HG03558 (cell line): Measurements from ENCODE around the gene BSG.

Source experiments
- ATAC-seq: cut with Tn5 transposase; IDR thresholded peaks from one replicate; pipeline ENCODE4 v1.9.1; 2021; ENCODE audit warnings: moderate number of reproducible peaks; ENCODE audit not compliant: unreplicated experiment; ENCODE audit errors: extremely low read depth

BSG gene

DNA sequence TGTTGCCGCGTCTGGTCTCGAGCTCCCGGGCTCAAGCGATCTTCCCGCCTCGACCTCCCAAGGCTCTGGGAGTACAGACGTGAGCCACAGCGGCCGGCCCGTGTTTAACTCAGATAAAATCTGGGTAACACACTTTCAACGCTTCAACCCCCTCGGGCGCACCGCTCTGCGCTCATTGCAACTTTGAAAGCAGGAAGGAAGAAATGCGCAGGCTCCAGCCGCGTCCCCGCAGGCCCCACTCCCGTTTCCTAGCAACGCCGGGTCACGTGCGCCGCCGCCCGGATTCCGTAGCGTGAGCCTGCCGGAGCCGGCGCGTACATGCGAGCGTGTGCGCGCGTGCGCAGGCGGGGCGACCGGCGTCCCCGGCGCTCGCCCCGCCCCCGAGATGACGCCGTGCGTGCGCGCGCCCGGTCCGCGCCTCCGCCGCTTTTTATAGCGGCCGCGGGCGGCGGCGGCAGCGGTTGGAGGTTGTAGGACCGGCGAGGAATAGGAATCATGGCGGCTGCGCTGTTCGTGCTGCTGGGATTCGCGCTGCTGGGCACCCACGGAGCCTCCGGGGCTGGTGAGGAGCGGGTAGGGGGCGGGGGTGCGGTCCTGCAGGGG, at the start of gene BSG:
BSG (plus strand) TSS at position 457 of the 603 bp plus-strand sequence; CDS start at position 496, 39 bp downstream.
- peak; percentile 59 for ATAC-seq

DNA sequence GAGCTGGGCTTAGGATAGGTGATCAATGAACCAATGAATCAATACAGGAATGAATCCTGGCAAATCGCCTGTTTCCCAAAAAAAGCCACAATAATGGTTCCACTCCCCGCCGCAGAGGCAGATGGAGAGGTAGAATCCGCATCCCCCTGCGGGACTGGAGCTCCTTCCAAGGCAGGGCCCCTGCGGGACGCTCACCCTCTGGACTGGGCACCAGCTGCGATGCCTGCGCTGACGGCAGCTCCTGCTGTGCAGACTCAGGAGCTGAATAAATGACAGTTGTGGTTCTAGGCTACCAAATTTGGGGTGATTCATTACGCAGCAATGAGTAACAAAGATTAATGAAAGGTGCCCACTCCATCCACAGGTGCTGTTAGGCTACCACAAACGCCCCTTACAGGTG, 49.7 kb upstream of the BSG start:
- no peak for ATAC-seq

DNA sequence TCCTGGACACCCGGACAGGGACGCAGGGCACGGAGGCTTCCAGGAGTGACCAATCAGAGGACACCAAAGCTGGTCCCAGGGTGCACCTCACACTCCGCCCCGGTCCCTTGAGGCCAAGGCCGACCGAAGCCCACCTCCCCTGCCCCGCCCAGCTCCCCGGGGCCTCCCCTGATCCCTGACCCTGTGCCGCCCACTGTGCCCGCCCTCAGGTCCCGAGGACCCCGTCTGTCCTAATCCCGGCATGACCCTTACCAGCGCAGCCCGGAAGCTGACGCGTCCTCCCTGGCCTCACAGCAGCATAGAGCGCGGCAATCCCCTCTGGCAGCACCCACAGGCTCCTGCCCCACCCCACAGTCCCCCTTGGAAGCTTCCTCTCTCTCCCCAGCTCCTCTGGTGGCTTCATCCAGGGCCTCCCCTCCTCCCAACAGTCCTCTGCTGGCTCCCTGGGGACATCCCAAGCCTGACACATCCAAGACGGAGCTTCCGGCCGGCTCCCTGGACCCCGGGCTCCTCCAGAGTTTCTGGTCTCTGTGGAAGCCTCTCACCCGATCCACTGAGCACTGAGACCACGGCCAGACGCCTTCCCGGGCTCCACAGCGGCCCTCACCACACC, 48.2 kb upstream of the BSG start:
- no peak for ATAC-seq

DNA sequence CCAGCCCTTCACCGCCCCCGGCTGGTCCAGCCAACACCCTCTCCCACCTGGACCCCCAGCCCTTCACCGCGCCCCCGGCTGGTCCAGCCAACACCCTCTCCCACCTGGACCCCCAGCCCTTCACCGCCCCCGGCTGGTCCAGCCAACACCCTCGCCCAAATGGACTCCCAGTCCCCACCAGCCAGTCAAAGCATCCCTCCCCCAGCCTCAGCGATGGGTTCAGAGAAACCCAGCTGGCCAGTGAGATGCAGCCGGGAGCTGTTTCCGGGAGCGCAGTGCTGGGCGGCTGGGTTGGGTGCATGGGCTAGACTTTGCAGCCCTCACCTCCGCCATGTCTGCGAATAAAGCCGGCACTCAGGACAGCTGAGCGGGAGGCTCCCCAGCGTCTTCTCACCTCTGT, 47.4 kb upstream of the BSG start:
- ATAC-seq, result no peak

DNA sequence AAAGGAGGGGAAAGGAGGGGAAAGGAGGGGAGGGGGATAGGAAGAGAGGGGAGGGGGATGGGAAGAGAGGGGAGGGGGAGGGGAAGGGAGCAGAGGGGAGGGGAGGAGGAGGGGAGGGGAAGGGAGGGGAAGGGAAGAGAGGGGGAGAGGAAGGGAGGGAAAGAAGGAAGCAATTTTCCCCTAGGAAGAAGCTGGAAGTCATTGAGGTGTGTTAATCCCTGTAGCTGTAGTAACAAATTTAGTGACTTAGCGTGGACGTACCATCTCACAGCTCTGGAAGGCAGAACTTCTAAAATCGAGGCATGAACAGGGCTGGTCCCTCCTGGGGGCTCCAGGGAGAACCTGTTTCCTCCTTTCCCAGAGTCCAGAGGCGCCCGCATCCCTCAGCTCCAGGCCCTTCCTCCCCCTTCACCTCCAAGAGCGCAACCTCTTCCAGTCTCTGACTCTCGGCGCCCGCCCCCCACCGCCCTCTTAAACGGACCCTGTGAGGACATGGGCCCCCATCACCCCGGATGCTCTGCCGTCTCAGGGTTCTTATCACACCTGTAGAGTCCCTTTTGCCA, 46.5 kb upstream of the BSG start:
- no peak for ATAC-seq

DNA sequence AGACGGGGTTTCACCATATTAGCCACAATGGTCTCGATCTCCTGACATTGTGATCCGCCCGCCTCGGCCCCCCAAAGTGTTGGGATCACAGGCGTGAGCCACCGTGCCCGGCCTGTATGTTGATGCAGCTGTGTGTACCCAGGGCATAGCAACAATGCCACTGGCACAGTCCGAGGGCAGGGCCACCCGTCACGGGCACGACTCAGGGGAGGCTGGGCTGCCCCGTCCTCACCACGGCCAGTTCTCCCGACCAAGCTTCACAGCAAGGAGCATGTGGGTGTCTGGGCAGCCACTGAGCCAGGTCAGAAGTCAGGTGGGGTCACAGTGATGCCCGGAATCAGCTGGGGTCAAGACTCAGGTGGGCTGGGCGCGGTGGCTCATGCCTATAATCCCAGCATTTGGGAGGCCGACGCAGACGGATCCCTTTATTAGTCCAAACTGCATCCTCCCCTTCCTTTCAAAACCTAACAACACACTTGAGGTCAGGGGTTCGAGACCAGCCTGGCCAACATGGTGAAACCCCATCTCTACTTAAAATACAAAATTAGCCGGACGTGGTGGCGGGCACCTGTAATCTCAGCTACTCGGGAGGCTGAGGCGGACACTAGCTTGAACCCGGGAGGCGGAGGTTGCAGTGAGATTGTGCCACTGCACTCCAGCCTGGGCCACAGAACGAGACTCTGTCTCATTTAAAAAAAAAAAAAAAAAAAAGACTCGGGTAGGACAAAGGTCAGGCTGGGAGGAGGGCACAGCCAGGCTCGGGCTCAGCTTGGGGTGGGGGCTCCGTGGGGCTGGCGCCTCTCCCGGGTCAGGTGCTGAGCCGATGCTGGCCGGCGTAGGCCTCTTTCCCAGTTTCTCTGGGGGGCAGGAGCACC, 42.0 kb upstream of the BSG start:
- no peak for ATAC-seq

DNA sequence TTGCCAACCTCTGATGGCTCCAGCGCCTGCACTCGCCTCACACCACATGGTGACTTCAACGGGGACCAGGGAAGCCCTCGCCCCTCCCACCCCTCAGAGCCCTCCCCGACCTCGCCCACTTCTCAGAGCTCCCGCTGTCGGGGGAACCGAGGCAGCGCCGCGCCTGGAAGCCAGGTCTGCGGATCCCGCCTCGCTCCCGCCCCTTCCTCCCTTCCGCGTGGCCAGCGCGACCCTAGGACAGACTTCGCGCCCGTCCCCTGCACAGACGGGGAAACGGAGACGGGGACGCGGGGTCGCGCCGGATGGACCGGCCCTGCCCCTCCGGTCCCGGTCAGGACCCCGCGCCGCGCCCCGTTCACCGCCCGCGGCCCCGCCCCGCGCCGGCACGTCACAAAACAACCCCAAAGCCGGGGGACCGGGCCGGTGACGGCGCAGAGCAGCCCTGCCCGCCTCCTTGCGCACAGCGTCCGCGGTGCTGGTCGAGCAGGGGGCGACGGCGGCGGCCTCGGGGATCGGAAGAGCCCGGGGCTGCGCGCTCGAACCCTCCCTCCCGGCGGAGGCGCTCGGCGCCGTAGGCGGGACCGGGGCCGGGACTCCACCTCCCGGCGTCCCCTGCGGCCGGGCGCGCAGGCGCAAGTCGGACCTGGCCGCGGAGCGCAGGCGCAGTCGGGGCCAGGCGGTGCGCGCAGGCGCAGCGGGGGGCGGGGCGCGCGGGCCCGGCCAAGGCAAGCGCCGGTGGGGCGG, 41.2 kb upstream of the BSG start:
- ATAC-seq, result peak; percentile 32

DNA sequence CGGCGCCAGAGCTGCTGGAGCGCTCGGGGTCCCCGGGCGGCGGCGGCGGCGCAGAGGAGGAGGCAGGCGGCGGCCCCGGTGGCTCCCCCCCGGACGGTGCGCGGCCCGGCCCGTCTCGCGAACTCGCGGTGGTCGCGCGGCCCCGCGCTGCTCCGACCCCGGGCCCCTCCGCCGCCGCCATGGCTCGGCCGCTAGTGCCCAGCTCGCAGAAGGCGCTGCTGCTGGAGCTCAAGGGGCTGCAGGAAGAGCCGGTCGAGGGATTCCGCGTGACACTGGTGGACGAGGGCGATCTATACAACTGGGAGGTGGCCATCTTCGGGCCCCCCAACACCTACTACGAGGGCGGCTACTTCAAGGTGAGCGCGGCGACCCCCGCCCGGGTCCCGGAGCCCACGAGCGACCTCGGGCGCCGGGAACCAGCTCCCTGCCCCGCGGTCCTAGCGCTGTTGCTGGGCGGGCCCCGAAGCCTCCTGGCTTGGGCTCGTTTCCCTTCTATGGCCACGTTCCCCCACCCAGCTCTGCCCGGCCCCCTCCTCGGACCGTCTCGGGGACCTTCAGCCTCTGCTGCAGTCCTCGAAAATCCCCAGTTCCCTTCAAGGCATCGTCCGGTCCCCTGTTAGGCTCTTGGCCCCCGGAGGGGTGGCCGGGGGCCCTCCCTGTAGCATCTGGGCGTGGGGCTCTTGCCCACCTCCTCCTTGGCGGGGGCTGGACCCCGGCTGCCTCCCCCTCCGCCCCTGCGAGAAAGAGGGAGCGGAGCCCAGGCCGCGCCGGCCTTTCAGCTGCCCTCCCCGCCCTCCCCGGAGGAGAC, 40.4 kb upstream of the BSG start, which contains the start of gene CDC34:
CDC34 (plus strand) TSS at position 8 of the 808 bp plus-strand sequence; CDS start at position 180, 172 bp downstream.
- ATAC-seq, result peak; percentile 18

DNA sequence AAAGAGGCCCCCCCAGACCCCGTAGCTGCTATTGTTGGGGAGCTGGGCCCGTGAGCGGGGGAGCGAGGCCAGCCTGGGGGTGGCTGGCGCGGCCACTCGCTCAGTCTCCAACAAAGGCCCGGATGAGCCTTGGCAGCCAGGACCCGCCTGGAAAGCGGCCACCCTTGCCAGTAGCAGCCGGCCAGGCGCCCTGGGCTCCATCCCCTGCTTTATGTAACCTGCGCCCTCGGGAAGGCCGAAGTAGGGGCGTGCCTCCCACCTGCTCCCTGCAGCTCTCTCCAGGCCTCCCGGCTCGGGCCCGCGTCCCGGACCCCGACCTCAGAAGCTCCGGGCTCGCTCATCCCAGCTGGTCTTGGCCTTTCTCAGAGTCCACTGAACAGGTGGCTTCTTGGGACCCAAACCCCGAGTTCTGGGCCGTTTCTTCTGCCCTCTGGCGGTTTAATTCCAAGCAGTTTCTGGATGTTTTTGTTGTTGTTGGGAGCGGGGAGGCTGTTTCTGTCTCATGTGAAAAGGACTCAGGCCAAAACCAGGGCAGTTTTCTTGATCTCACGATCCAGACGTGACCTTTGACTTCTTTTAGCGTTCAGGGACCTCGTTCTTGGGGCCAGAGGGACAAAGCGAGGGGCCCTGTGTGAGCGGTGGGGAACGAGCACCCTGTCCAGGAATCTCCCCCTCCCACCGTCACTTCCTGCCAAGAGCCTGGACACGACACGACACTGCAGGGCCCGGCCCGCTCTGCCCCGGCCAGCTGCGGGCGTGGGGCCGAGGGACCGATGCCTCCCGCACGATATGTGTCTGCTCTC, 39.6 kb upstream of the BSG start:
- ATAC-seq, result no peak

DNA sequence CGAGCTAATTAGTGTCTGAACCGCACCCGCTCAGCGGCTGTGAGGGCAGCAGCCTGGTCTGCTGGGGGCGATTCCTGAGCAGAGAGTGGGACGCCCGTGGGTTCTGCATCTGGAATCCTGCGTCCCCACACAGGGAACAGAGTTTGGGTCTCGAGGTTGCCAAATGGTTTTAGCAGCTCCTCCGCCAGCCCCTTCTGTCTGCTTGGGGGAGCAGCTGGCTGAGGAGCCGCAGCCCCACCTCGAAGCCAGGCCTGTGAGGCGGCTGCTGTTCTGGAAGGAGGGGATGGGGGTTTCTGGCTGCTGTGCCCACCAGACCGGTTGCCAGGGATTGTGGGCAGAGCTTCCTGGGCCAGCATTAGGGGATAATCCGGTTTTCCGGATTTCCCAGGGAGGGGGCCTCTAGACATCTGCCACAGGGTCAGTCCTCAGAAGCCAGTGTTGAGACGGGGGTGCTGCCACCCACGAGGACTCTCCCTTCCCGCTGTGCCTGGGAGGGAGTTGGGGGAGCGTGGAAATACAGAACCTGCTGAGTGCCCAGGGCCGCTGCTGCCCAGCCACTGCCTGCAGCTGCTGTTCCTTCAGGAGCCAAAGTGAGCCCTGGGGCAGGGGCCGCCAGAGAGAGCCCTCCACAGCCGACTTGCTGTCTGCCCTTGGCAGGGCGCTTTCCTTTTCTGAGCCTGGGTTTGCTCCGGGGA, 38.9 kb upstream of the BSG start:
- ATAC-seq, result no peak

DNA sequence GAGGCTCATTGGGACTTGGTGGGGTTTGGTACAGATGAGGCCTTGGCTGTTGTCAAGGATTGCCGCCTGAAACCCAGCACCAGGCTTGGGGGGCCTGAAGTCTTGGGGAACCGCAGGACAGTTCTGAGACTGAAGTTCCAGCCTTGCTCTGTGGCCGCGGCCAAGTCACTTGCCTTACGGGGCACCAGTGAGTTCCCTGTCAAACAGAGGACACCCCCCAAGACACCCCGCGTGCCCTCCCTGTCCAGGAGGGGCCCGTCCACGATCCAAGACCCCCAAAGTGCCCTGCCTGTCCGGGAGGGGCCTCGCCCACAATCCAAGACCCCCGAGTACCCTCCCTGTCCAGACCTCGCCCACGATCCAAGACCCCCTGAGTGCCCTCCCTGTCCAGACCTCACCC, 38.3 kb upstream of the BSG start:
- ATAC-seq, result no peak

DNA sequence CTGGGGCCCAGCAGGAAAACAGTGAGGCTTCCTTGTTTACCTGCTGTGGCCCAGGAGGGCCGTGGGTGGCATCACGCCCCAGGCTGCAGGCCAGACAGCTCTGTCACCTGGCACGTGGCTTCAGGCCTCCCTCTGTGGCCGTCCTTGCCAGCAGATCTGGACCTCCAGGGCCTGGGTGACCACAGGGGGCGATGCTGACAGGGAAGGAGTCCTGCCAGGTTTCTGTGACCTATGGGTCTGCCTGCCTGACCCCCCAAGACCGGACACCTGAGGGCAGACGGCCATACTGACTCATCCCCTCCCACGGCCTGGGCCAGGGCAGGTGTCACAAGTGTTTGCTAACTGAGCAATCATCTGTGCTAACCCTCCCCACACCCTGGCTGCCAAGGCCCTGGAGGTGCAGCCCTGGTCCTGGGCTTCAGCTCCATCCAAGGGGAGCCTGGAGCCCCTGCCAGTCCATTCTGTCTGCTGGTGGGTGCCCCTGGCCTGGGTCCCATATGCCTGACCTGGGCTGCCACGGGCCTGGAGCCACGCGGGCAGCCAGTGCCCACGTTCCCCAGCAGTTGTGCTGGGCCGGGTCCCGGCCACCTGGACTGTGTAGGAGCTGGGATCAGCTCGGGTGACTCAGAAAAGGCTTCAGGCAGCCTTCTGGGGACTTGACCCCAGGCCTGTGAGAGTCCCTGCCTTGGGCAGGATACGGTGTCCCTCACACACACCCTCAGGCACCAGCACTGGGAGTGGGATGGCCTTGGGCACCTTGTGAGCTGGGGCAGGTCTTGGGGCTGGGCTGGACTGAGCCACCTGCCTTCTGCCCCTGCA, 37.2 kb upstream of the BSG start:
- ATAC-seq, result no peak

DNA sequence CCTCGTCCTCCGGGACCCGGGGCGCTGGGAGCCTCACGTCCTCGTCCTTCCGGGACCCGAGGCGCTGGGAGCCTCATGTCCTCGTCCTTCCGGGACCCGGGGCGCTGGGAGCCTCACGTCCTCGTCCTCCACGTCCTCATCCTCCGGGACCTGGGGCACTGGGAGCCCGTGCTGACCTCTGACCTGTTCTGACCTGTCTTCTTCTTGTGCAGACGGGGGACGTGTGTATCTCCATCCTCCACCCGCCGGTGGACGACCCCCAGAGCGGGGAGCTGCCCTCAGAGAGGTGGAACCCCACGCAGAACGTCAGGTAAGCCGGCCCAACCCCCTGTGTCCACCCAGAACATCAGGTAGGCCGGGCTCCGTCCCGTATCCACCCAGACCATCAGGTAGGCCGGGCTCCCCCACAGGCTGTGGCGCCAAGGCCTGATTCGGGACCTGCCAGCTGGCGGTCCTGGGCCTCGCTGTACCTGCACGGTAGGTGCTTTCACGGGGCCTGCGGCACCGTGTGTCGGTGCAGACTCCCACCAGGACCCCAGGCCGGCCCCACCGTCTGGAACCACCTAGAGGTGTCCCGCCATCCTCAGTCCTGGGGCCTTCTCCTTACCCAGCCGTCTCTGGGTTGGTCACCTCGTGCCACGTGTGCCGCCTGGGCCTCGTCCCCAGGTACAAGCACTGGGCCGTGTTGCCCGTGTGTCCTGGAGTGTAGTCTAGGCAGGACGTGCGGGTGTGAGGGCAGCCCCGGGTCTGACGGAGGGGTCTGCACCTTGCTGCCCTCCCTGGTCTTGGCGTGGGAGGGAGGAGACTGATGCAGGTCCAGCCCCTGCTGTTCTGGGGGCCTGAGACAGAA, 36.1 kb upstream of the BSG start:
- ATAC-seq, result no peak

DNA sequence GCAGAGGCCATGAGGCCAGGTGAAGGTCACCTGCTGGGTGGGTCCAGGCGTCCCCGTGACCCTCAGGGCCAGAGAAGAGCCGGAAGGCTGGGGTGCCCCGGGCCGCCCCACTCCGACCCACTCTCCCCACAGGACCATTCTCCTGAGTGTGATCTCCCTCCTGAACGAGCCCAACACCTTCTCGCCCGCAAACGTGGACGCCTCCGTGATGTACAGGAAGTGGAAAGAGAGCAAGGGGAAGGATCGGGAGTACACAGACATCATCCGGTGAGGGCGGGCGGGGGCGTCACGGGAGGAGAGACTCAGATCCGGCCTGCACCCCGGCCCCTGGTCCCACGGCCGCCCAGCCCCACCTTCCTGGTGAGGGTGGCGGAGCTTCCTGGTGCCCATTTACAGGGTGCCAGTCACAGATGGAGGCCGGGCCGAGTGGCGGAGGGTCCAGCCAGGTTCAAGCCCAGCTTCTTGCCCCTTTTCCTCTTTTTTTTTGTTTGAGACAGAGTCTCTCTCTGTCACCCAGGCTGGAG, 35.5 kb upstream of the BSG start:
- no peak for ATAC-seq

DNA sequence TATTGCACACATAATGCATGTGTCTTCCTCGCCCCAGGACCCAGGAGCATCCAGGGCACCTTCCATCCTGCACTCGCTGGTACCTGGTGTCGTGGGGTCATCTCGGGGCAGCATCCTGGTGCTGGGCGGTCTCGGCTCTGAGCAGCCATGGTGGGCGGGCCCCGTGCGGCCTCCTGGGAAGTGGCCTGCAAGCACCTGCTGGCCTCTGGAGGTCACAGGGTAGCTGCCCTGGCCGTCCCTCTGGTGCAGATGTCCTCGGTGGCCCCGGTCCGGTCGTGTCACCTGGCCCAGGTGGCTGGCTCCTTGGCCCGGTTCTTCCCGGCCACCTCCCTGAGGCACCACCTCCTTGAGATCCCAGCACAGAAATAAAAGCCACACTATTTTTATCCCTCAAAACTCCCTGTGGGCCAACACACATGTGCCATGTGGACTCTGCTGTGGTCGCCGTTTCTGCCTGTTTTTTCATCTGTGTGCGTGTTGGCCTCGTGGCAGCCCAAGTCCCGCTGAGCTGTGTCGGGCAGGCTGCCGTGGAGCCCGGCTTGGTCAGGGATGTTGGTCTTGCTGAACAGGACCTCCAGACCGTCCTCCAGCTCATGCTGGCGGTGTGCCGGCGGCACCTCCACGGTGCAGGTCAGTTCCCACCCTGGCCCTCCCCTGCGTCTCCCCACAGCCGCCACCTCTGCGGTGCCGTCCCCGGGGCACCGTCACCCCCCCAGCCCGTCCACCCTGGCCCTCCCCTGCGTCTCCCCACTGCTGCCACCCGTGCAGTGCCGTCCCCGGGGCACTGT, 33.6 kb upstream of the BSG start:
- ATAC-seq, result no peak
